Activated CD4-positive, alpha-beta T cell treated with anti-CD3 and anti-CD28 coated beads, Interleukin-2, amount 50 U/mL, for 16 hours (primary cell): ENCODE measurements around the gene TRERF1.
"Not testable (repeated sequence)": the region's sequence is repeated elsewhere in the genome, so short reads cannot be mapped to it uniquely, and the experiment has no call there.

Experiments
- DNase-seq: peaks from one replicate; pipeline ENCODE4 v3.0.0-alpha.2; 2020

The TRERF1 gene

DNA sequence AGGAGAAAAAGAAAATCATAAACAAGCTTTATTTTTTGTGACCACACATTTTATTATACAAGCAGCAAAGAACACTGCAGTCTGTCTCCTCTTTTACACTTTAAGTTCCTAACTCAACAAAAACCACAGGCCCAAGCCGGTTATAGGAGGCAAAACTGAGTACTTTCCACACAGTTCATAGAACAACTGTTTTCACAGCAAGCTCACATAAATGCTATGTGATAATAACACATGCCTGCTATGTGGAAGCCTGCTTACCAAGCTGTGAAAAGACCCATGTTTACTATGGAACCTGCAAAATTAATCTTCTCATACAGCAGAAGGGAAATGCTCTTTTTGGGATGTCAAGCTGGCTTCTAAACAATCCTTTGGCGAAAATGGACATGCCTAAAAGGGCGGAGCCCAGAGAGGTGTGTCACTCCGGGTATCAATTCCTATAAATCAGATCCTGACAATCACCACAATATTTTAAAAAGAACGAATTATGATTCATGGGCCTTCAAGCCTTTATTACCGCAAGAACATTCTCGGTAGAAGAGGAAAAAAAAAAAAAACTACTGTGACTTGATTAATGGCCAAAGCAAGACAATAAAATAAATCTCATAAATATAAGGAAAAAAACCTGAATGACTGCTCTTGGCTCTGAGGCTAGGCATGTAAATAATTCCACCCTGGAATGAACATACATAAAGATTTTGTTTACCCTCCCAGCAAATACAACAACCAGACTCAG is 2.6 kb downstream of the TRERF1 start:
- DNase-seq, result no peak

DNA sequence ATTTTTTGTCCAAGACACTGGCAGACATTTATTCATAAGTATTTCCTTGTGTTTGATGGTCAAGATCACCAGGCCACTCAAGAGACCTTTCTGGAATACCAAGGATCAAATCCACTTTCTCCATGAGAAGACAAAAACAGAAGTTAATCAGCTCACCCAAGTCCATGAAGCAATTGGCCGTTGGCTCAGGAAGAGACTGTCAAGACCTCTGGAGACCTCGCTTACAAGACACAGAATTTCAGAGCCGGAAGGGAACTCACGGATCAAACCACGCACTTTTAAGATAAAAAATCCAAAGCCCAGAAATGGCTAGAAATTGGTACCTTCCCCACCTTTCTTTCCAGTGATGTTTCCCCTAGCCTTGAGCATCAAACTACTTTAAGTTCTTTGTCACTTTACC is 3.3 kb downstream of the TRERF1 start:
- no peak for DNase-seq

DNA sequence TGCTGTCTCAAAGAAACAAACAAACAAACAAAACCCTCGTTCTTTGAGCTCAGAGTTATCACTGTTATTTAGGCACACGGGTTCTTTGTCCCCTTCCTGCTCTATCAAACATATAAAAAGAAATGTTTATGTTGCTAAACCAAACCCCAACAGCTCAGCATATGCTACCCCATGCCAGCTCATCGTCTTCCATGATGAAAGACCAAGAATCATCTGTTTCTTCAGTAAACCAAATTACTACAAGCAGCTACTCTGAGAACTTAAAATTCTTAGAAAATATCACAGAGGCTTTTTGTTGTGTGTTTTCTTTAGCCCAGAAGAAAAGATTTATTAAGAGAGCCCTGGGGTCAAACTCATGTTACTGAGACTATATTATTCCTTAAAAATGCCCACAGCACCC is 4.7 kb downstream of the TRERF1 start:
- DNase-seq, result no peak

DNA sequence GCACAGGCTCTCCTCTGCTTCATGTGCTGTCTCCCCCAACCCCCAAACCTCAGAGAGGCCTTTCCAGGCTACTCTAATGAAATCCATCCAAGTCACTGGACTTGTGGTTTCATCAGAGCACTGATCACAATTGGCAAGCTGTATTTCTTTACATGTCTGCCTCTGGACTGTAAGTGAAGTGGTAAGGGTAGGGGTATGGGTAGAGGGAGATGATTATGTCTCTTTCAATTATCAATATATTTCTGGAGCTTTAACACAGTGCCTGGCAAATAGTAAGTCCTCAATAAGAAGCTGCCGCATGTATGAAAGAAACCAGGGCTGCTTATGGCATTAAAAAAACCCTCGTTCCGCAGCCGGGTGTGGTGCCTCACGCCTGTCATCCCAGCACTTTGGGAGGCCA is 5.4 kb downstream of the TRERF1 start:
- DNase-seq, result no peak

DNA sequence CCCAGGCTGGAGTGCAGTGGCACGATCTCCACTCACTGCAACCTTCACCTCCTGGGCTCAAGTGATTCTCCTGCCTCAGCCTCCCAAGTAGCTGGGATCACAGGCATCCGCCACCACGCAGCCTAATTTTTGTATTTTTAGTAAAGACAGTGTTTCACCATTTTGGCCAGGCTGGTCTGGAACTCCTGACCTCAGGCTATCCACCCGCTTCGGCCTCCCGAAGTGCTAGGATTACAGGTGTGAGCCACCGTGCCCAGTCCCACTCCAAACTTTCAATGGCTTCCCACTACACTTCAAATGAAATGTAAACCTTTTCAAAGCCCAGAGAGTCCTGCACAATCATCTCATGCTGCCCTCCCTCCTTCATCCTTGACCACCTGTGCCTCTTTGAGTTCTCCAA is 5.8 kb downstream of the TRERF1 start:
- not testable (repeated sequence) for DNase-seq

DNA sequence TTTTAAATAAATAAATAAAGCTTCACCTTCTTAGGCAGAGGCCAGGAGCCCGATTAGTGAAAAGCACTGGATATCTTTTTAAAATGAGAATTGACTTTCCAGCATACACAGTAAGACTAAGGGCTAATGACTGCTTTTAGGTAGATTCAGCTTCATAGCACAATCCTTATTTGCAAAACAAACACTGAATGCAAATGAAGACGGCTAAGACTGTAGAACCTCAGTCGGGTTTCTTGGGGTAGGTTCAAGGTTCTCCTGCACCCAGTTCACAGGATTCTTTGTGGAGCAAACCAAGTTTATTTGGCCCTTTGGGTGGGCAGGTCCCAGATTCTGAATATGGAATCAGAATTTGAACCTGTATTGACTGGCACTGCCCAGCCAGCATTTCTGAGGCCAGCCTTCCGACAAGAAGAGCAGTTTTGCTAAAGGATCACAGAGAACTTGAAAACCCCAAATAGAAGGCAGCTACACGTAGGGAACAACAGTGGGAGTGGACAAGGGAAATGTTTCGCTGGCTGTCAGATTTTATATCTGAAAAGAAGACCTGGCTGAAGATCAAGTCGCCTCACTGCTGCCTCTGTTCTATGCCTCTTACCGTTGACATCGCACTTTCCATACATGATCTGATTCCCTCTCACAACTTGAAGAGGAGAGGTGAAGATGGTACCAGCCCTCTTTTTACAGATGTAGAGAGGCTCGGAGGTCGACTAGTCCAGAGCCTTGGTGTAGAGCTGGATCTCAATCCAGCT is 8.2 kb downstream of the TRERF1 start:
- DNase-seq, result no peak

DNA sequence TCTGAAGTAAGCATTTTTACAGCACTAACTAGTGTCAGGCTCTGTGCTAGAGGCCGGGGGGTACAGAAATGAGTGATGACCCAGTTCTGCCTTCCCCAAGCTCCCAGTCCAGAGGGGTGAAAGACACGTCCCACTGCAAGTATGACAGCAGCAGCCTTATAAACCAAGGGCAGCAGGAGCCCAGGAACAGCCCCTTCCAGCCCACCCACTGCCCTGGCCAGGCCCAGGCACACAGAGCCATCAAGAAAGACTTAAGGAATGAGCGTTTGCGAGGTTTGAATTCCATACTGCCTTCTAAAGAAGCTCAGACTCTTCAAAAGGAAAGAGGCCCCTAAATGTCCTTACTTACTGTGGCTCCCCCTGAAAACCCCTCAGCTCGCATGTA is 10.0 kb downstream of the TRERF1 start:
- DNase-seq, result peak; percentile 52

DNA sequence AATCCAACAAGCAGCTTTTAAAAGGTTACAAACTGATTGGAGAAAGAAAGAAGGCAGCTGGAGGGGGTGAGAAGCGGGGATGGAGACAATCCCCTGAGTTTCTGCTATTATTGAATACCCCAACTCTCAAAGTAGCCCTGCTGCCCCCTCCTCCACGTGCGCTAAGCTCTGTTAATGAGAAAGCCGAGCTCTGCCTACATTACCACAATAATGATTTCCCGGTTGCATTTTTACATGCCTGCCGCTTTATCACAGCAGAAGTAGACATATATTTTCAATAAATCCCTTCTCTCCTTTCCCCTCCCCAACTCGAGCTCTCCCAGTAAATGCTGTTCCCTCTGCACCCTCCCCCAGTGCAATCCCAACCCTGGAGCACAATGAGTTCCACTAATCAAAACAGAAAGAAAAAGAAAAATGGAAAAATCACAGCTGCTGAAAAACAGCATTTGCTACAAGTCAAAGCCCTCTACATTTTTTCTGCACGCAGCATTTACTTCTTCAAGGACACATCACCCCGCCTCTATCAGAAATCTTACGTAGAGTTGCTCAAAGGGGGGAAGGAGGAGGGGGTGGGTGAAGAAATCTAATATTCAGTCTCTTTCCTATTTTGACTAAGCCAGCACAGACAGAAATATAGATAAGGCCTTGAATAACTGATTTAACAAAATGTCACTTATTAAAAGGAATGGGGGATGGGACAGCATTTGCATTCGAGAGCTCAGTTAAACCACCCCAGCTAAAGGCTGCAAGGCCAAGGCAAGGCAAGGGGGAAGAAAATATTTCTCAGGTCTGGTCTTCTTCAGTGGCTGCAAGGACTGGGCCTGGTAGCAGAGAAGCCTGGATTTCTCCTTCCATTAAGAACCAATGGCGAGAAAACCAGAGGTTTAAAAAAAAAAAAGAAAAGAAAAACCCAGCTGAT is 10.7 kb downstream of the TRERF1 start:
- DNase-seq, result peak; percentile 35

DNA sequence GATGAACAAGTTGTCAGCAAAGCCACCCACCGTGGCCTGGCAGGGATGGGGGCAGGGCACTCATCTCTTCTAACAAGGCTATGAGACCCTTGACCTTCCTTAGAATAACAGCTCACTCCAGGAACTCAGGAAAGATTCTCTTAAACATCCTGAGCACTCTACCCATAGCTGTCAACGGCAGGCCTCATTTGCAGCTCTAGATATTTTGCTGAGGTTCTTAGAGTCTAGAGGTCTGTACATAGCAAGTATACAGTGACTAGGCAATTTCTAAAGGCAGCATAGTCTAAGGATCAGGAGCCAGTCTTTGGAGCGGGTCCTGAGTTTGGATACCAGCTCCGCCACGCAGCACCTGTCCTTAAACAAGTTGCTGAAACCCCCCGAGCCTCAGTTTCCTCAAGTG is 11.7 kb downstream of the TRERF1 start:
- no peak for DNase-seq

DNA sequence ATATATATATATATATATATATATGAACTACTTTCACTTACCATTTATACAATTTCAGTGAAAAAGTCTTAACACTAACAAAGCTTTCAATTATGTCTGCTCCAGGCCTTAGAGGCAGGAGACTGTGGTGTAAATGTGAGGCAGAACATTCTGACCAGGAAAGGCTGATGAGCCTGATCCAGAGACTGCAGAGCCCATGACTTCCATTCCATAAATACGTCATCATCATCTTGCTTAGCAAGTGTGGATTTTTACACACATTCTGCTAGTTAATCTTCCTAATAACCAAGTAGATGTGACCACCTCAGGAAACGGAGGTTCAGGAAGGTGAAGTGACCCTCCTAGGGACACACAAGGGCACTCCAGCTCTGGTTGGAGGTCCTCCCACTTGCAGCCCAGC is 14.9 kb downstream of the TRERF1 start:
- DNase-seq, result no peak

DNA sequence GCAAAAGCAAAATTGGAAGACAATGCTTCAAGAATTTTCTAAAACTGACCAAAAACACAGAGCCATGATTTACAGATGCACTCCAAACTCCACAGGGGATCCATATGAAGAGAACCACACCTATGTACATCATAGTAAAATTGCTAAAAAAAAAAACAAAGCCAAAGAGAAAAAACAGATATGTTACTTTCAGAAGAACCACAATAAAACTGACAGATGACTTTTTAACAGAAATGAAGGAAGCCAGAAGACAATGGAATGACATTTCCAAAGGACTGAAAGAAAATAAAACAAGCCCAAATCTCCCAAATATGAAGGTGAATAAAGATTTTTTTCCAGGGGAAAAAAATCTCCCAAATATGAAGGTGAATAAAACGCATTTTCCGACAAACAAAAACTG is 17.5 kb downstream of the TRERF1 start:
- no peak for DNase-seq

DNA sequence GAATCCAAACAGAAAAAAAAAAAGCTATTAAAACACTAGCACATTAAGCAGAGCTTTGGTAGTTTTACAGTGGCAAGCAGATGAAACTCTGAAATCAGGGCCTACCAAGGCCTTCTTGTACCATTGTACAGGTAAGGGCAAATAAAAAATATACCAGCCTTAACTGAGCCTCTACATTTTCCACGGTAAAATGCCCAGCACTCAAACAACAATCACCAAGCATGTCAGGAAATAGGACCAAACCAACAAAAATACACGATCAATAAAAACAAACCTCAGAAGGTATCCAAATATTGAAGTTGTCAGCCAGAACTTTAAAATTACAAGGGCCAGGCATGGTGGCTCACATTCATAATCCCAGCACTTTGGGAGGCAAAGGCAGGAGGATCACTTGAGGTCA is 18.3 kb downstream of the TRERF1 start:
- no peak for DNase-seq

DNA sequence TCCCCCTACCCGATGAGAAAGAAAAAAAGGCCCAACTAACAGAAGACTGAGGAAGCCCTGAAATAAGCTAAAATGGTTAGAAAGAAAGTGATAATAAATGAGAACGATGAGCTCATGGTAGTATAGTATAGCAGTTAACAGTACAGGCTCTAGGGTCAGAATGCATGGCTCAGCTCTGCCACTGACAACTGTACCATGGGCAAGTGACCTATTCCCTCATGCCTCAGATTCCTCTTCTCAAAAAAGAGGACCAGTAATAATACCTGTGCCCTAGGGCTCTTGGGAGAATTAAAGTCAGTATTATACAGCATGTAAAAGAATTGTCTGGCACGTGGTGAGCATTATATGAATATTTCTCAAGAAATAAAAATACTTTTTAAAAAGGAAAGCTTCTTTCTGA is 19.8 kb downstream of the TRERF1 start:
- no peak for DNase-seq

DNA sequence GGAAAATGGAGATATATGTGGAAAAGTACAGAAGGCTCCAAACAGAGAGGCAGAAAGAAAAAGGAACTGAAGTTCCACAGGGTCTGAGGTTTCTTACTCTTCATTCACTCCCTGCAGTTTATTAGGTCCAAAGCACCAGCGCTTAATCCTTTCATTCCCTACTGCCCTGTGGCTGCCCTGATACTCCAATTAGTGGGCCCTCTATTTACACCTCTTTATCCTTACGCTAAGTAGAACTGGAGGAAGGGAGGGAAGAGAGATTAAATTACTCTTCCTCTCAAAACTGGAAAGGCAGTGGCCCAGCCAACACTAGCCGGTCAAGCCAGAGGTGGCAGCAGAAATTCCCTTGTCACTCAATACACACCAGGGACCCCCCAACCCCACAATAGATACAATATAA is 20.4 kb downstream of the TRERF1 start:
- DNase-seq, result no peak

DNA sequence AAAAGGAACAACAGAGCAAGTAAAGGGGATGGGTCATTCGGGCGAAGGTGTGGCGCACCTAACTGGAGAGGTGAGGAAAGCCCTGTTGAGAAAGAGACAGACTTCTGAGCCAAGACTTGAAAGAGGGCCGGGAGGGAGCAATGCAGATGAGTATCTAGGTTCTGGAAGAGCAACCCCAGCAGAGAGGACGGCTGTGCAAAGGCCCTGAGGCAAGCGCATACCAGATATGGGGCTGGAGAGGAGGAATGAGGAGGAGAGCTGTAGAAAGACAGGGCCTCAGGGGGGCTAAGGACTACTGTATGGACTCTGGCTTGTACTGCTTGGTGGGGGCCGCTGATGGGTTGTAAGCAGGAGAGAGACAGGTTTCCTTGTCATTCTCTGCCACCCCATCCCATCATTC is 21.9 kb downstream of the TRERF1 start:
- DNase-seq, result no peak

DNA sequence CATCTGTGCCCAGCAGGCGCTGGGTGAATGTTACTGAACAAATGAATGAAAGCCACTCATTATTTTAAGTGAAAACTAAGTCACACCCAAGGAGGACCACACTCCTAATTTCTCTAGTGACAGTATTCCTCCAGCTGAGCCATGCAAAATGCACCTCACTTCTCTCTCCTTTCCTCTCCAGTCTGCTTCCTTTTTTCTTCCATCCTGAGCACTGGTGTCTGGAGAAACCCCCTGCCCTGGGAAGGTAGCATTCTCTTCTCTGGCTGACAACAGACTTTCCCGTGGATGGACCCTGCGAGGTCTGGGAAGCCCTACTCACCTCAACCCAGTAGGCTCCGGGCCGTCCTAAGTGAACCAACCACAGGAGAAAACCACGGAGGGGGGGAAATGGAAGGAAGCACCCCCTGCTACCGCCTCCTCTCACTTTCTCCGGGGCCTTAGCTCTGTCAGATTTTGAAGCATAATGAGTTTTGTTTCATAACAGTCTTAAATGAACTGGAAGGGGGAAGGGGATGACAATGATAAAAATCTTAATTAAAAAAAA is 22.6 kb downstream of the TRERF1 start:
- DNase-seq, result no peak

DNA sequence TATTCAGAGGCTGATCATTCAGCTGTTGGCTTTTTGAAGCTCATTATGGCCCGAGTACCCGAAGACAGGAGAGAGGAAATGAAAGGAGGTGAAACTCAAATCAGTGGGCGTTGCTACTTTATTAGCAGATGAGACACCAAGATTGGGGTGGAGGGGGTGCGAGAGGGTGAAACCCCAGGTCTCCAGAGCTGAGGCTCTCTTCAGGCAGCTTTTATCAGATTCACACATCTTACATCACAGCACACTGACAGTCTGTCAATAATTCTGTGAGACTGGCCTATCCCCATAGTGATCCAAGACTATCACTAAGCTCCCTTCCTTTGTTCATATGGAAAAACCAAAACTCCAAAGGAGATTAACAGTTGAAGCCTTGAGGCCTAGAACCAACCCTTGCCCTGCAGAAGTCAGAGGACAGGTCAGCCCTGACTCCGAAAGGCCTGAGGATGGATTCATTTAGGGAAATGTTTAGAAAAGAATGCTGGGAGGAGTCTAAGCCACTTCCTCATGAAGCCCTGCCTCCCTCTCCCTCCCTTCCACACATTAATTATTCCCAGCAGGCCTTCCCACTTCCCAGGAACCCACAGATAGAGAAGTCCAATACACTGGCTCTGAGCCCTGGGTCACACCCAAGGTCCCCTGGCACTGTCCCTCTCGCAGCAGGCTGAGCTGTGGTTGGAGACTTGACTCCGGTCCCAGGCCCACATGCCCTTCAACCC is 23.2 kb downstream of the TRERF1 start:
- peak; percentile 41 for DNase-seq

DNA sequence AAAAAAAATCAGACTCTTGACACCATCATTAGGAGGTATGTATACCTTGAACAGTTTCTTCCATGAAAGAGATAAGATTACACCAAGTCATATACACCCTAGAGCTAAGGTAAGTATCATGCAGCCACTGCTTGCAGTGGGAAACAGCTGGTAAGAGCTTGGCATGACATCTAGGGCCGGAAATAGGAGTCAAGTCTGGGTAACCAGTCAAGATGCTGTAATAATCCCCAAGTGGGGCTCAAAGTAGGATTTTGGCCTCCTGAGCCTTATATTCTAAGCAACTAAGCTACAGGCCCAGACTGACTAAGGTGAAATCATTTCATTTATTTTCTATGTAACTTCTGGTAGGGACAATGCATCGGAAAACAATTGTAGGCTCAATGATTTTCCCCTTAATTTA is 23.9 kb downstream of the TRERF1 start:
- DNase-seq, result no peak

DNA sequence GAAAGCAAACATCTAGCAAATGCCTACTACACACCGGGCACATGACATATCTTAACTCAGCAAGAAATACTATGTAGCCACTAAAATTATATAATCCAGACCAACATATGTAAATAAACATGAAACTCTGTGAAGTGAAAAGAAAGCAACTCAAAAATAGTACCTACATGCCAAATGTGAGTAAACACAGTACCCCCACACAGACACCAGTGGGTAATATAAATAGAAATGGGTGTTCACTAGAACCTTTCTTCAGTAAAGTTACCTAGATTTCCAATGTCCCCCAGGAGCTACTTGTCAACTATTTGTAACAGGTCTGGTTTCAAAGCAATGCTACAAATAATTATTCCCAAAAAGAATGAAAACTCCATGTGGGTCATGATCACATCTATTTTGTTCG is 25.5 kb downstream of the TRERF1 start:
- no peak for DNase-seq

DNA sequence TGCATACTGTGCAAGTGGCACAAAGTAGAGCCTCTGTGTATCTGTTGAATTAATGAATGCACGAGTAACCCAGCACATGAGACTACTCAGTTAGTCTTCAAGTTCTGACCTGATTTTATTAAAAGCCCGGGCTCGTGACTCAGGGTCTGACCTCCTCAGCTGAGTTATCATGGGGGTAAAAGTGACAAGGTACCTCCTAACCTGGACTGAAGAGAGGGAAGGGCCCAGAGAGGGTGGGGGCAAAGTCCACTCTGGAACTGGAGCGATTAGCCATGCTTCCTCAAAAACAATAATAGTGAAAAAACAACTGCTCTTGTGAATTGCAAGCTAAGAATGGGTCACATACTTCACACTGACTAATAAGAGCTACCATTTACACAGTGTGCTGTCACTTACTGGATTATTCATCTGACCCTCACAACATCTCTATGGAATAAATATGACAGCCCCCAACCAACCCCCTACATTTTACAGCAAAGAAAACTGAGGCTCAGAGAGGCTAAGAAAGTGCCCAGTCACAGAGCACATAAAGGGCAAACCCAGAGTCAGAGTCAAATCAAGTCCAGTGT is 26.7 kb downstream of the TRERF1 start:
- DNase-seq, result no peak

DNA sequence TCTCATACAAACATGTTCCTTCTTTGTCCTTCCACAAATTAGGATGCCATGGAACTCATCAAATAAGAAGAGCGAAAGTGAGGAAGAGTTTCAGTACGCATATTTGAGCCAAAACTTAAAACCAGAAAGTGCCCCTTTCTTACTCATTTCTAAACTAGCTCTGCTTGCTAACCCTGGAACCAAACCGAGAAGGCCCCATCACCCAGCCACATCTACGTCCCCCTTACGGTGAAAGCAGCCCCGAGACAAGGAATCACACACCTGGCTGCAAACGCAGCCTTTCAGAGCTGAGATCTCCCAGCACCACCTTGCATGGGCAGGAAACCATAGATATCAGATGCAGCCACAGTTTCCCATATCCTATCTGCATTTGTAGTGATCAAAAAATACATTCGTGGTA is 28.5 kb downstream of the TRERF1 start:
- DNase-seq, result peak; percentile 85

DNA sequence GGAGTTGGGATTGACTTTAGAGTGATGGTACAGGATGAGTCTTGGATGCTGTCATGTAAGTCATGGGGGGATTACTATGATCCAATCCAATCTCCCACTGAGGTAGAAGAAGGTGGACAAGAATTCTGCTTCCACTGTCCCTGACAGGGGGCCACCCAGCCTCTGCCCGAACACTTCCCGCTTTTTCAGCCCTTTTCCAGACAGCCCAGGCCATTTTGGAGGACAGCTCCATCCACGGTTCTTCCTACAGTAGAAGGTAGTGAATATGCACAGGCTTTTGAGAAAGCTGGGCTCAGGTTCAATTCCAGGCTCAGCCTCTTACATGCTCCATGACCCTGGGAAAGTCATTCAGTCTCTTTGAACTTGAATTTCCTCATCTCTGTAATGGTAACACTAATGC is 31.0 kb downstream of the TRERF1 start:
- DNase-seq, result no peak
